Esophagus muscularis mucosa (tissue), 4 donors: ENCODE data around the gene MOB4. TPM values are rescaled to one million over a fixed set of nuclear protein-coding genes. Genes with fewer than 3 reads are reported as not detected.
"Not testable (repeated sequence)": the region's sequence is repeated elsewhere in the genome, so short reads cannot be mapped to it uniquely, and the experiment has no call there.

ENCODE experiments used
- DNase-seq: peaks from one replicate; pipeline ENCODE4 v3.0.0-alpha.2; 2017; ENCODE audit errors: extremely low spot score
- H3K27ac ChIP-seq, 4 donors: fragments of 200-600 bp; sonication (generic); replicated peaks in 1 of 4; 1 replicate in 3 of 4; 2 replicates in 1 of 4; pipeline ENCODE4 v1.5.1; 2016 to 2019; ENCODE audit warnings: mild to moderate bottlenecking in 1 of 4
- H3K27me3 ChIP-seq, 4 donors: fragments of 200-600 bp; sonication (generic); one replicate each; pipeline versions ENCODE4 v1.5.1 to v1.6.0; 2016 to 2019
- H3K36me3 ChIP-seq, 4 donors: fragments of 200-600 bp; sonication (generic); one replicate each; pipeline ENCODE4 v1.5.1; 2016 to 2019
- H3K4me1 ChIP-seq, 4 donors: fragments of 200-600 bp; sonication (generic); one replicate each; pipeline ENCODE4 v1.5.1; 2016 to 2019
- H3K4me3 ChIP-seq, 4 donors: fragments of 200-600 bp; sonication (generic); 1 replicate in 2 of 4; 2 replicates in 2 of 4; pipeline ENCODE4 v1.5.1; 2016 to 2019; ENCODE audit warnings: mild to moderate bottlenecking in 4 of 4, moderate library complexity in 1 of 4
- H3K9me3 ChIP-seq, 4 donors: fragments of 200-600 bp; sonication (generic); 1 replicate in 3 of 4; 2 replicates in 1 of 4; pipeline ENCODE4 v1.5.1; 2016 to 2019
- EP300 ChIP-seq: sonication (generic); formaldehyde crosslinking; IDR thresholded peaks from one replicate; pipeline ENCODE4 v1.6.1; 2017; ENCODE audit warnings: antibody characterized with exemption
- POLR2A ChIP-seq: fragments of 450-650 bp; IDR thresholded peaks from one replicate; pipeline ENCODE4 v1.6.1; 2017; ENCODE audit warnings: antibody characterized with exemption, moderate library complexity, mild to moderate bottlenecking, low read depth
- POLR2AphosphoS5 ChIP-seq, 2 donors: sonication (generic); formaldehyde crosslinking; IDR thresholded peaks; one replicate each; pipeline ENCODE4 v1.6.1; 2017; ENCODE audit warnings: antibody characterized with exemption in 2 of 2
- WGBS: methylation state at CpG from one replicate; pipeline ENCODE4 v1.1.5; 2018; 5-methylcytosine and 5-hydroxymethylcytosine counted together
- intact Hi-C: fragments of 100-400 bp; cut with DNase I; formaldehyde crosslinking; loops from one replicate; pipeline ENCODE4 v1.15.1; 2023
- total RNA-seq, 4 donors: library from RNA; depleted of rRNA; stranded (reverse); fragments of >200 nt; gene quantifications; one replicate each; pipeline versions ENCODE4 v1.1.0 to v1.2.1, GENCODE V29; 2016
- TF ChIP-seq, protein P1 (sequence below), 3 experiments: fragments of 200-600 bp in 2 of 3; fragments of 450-650 bp in 1 of 3; sonication (generic) in 2 of 3; IDR thresholded peaks; one replicate each; pipeline ENCODE4 v1.5.1; 2017 to 2019; ENCODE audit warnings: antibody characterized with exemption in 3 of 3, mild to moderate bottlenecking in 2 of 3, moderate library complexity in 1 of 3

Gene MOB4
- total RNA-seq, 4 donors from 2014 or later: 26.7 to 43.5 (median 39.3) TPM

DNA sequence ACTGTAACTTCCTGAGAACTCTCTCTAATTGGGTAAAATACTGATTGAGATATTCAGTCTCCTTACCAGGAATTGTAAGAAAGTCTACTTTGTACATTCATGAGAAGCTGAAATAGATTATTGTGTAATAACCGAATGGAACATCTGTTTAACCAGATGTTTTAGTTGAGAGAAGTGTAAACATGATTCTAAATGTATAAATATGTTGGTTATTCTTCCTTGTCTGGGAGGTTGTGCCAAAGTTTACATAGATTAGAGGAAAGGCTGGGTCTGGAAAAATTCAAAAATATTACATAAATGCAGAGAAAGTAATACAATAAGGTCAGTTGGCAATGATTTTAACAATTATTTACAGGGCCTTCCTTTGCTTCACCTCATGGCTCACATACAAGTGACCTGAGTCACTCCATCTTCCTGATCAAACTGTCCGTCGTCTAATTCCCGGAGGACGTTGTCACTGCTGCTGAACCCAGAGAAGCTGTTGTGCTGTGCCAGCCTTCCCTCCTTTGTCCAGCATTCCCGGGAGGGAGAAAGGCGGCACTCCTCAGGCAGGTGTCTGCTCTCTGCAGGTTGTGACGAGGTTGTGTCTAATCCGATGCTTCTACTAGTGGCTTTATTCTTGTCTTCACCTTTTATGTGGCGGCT, 55.9 kb downstream of the MOB4 start:
- WGBS: 47% methylated on average over 10 of the region's 10 CpGs
- peak overlapping the region in 1 of 4 donors; percentile 7 for H3K27ac ChIP-seq
- H3K4me3 ChIP-seq: no peak overlapping the region
- peaks cover 0 to 5% (median 0%) of the 10 kb centered on the region in 4 donors for H3K36me3 ChIP-seq
- no peaks in the 10 kb centered on the region for H3K27me3 ChIP-seq
- intact Hi-C loops: no loop called here
- H3K4me1 ChIP-seq: peaks cover 5 to 9% (median 6%) of the 10 kb centered on the region in 4 donors
- peak; percentile 39 for DNase-seq
- no peak for TF ChIP-seq POLR2A
- no peak for TF ChIP-seq EP300
- TF ChIP-seq, protein P1, sequence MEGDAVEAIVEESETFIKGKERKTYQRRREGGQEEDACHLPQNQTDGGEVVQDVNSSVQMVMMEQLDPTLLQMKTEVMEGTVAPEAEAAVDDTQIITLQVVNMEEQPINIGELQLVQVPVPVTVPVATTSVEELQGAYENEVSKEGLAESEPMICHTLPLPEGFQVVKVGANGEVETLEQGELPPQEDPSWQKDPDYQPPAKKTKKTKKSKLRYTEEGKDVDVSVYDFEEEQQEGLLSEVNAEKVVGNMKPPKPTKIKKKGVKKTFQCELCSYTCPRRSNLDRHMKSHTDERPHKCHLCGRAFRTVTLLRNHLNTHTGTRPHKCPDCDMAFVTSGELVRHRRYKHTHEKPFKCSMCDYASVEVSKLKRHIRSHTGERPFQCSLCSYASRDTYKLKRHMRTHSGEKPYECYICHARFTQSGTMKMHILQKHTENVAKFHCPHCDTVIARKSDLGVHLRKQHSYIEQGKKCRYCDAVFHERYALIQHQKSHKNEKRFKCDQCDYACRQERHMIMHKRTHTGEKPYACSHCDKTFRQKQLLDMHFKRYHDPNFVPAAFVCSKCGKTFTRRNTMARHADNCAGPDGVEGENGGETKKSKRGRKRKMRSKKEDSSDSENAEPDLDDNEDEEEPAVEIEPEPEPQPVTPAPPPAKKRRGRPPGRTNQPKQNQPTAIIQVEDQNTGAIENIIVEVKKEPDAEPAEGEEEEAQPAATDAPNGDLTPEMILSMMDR (IDR thresholded peaks at IDR 0.05): no peak
- no peak for TF ChIP-seq POLR2AphosphoS5 (IDR thresholded peaks at IDR 0.05)
- peaks cover 0 to 5% (median 0%) of the 10 kb centered on the region in 4 donors for H3K9me3 ChIP-seq

DNA sequence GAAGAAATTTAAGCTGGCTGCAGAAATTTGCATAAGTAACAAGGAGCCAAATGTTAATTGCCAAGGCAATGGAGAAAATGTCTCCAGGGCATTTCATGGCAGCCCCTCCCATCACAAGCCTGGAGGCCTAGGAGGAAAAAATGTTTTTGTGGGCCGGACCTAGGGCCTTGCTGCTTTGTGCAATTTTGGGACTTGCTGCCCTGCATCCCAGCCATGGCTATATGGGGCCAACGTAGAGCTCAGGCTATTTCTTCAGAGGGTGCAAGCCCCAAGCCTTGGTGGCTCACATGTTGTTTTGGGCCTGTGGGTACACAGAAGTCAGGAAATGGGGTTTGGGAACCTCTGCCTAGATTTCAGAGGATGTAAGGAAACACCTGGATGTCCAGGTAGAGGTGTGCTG, 57.7 kb downstream of the MOB4 start:
- TF ChIP-seq EP300 (no peak), POLR2AphosphoS5 (IDR thresholded peaks at IDR 0.05) (no peak), POLR2A (no peak)
- peaks cover 5 to 9% (median 6%) of the 10 kb centered on the region in 4 donors for H3K4me1 ChIP-seq
- no peak overlapping the region for H3K4me3 ChIP-seq
- intact Hi-C loops: no loop called here
- no peaks in the 10 kb centered on the region for H3K27me3 ChIP-seq
- peaks cover 0 to 5% (median 0%) of the 10 kb centered on the region in 4 donors for H3K9me3 ChIP-seq
- WGBS: 100% methylated on average over 1 of the region's 2 CpGs
- no peak overlapping the region for H3K27ac ChIP-seq
- peak; percentile 50 for DNase-seq
- peaks cover 0 to 5% (median 0%) of the 10 kb centered on the region in 4 donors for H3K36me3 ChIP-seq

DNA sequence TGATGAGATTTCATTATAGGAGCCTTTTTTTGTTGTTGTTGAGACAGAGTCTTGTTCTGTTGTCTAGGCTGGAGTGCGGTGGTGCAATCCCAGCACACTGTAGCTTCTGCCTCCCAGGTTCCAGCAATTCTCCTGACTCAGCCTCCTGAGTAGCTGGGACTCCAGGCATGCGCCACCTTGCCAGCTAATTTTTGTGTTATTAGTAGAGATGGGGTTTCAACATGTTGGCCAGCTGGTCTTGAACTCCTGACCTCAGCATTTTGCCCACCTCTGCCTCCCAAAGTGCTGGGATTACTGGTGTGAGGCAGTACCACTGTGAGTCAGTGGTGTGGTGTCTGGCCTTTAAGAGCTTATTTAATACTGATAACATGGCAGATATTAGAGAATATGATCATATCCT, 60.1 kb downstream of the MOB4 start:
- 95% methylated on average over 2 of the region's 2 CpGs for WGBS
- no peak overlapping the region for H3K4me3 ChIP-seq
- intact Hi-C loops: no loop called here
- no peak for TF ChIP-seq EP300
- TF ChIP-seq POLR2A: no peak
- TF ChIP-seq, protein P1 (IDR thresholded peaks at IDR 0.05): no peak
- no peak for TF ChIP-seq POLR2AphosphoS5 (IDR thresholded peaks at IDR 0.05)
- peaks cover 5 to 9% (median 6%) of the 10 kb centered on the region in 4 donors for H3K4me1 ChIP-seq
- H3K27ac ChIP-seq: peak overlapping the region in 1 of 4 donors; percentile 14
- peaks cover 0 to 5% (median 0%) of the 10 kb centered on the region in 4 donors for H3K36me3 ChIP-seq
- H3K9me3 ChIP-seq: peaks cover 0 to 5% (median 0%) of the 10 kb centered on the region in 4 donors
- H3K27me3 ChIP-seq: no peaks in the 10 kb centered on the region
- DNase-seq: peak; percentile 72

DNA sequence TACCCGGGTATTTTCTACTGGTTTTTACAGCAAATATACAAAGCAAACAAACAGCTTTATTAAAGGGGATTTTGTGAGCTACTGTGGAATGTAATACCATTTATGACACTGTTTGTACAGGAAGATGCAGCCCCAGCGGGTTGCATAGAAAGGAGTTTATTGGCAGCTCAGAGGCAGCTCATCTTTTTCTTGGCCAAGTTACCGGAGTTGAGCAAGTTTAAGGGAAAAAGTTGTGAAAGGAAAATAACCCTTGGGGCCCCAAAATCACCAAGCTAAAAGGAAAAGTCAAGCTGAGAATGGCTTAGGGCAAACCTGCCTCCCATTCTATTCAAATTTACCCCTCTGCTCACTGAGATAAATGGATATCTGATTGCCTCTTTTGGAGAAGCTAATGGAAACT, 60.8 kb downstream of the MOB4 start:
- H3K4me1 ChIP-seq: peaks cover 5 to 7% (median 6%) of the 10 kb centered on the region in 4 donors
- no peak overlapping the region for H3K27ac ChIP-seq
- intact Hi-C loops: no loop called here

DNA sequence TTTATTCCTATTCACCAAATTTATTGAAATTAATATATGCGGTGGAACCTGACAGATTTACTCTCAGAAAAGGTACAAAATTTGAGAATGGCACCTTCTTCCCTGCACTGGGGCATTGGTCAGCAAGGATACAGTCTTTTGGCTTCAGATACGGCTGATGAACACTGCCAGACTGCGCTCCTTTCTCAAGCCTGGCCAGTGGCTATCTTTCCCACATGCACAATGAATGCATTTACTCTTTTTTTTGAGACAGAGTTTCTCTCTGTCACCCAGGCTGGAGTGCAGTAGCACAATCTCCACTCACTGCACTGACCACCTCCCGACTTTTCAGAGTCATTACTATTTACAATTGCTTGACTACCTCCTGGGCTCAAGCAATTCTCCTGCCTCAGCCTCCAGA, 61.6 kb downstream of the MOB4 start:
- 80% methylated on average over 4 of the region's 4 CpGs for WGBS
- Histone ChIP-seq H3K4me3 (no peak overlapping the region), H3K4me1 (no peaks in the 10 kb centered on the region), H3K27me3 (no peaks in the 10 kb centered on the region), H3K9me3 (peaks cover 0 to 5% (median 0%) of the 10 kb centered on the region in 4 donors), H3K36me3 (peaks cover 0 to 5% (median 0%) of the 10 kb centered on the region in 4 donors), H3K27ac (no peak overlapping the region)
- TF ChIP-seq EP300 (no peak), POLR2A (no peak), POLR2AphosphoS5 (IDR thresholded peaks at IDR 0.05) (no peak)
- TF ChIP-seq, protein P1 (IDR thresholded peaks at IDR 0.05): no peak
- peak; percentile 55 for DNase-seq
- intact Hi-C loops: no loop called here

More for the DNA sequence above, 60.8 kb downstream of the MOB4 start:
- TF ChIP-seq EP300: no peak
- TF ChIP-seq POLR2AphosphoS5 (IDR thresholded peaks at IDR 0.05): no peak
- TF ChIP-seq, protein P1 (IDR thresholded peaks at IDR 0.05): no peak
- no peak for TF ChIP-seq POLR2A
- Histone ChIP-seq H3K4me3 (no peak overlapping the region), H3K36me3 (peaks cover 0 to 5% (median 0%) of the 10 kb centered on the region in 4 donors), H3K27me3 (no peaks in the 10 kb centered on the region), H3K9me3 (peaks cover 0 to 5% (median 0%) of the 10 kb centered on the region in 4 donors)
- DNase-seq: peak; percentile 75
- 45% methylated on average over 3 of the region's 3 CpGs for WGBS

DNA sequence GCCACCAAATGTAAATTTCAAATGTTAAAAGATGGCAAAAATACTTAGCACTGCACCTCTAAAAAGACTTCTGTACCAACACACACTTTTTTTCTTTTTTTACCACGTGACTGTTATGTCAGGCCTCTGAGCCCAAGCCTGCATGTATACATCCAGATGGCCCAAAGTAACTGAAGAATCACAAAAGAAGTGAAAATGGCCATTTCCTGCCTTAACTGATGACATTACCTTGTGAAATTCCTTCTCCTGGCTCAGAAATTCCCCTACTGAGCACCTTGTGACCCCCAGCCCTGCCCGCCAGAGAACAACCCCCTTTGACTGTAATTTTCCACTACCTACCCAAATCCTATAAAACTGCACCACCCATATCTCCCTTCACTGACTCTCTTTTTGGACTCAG, 62.4 kb downstream of the MOB4 start:
- H3K27me3 ChIP-seq, H3K4me3 ChIP-seq, intact Hi-C loops, H3K27ac ChIP-seq, H3K36me3 ChIP-seq, H3K9me3 ChIP-seq, H3K4me1 ChIP-seq: not testable (repeated sequence)
- peak; percentile 14 for DNase-seq
- 87% methylated on average over 2 of the region's 2 CpGs for WGBS

DNA sequence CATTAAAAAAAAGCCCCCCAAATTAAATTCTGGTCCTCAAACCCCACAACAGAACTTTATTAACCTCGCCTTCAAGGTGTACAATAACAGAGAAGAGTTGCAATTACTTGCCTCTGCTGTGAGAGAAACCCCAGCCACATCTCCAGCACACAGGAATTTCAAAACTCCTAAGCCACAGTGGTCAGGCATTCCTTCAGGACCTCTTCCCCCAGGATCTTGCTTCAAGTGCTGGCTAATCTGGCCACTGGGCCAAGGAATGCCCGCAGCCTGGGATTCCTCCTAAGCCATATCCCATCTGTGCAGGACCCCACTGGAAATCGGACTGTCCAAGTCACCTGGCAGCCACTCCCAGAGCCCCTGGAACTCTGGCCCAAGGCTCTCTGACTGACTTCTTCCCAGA, 64.3 kb downstream of the MOB4 start:
- H3K27me3 ChIP-seq, H3K27ac ChIP-seq, H3K9me3 ChIP-seq, H3K4me3 ChIP-seq, H3K4me1 ChIP-seq, DNase-seq, H3K36me3 ChIP-seq, intact Hi-C loops: not testable (repeated sequence)
- WGBS: 97% methylated on average over 3 of the region's 3 CpGs

DNA sequence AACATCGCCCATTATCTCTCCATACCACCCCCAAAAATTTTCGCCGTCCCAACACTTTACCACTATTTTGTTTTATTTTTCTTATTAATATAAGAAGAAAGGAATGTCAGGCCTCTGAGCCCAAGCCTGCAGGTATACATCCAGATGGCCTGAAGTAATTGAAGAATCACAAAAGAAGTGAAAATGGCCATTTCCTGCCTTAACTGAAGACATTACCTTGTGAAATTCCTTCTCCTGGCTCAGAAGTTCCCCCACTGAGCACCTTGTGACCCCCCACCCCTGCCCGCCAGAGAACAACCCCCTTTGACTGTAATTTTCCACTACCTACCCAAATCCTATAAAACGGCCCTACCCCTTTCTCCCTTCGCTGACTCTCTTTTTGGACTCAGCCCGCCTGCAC, 71.4 kb downstream of the MOB4 start:
- H3K27ac ChIP-seq, H3K9me3 ChIP-seq, intact Hi-C loops, DNase-seq, H3K4me1 ChIP-seq, H3K4me3 ChIP-seq, H3K36me3 ChIP-seq, H3K27me3 ChIP-seq: not testable (repeated sequence)
- WGBS: 95% methylated on average over 7 of the region's 7 CpGs
